Activated CD8-positive, alpha-beta T cell treated with anti-CD3 and anti-CD28 coated beads, Interleukin-2, amount 10 ng/mL, durations not matched to agents 7 days and 5 days (primary cell): ENCODE measurements around the gene GSTM1. TPM values are rescaled to one million over a fixed set of nuclear protein-coding genes. Genes with fewer than 3 reads are reported as not detected.
A peak's percentile ranks its signal among the peaks of the same experiment; 100 is the strongest.
"Not testable (repeated sequence)": the region's sequence is repeated elsewhere in the genome, so short reads cannot be mapped to it uniquely, and the experiment has no call there.

Source experiments
- ATAC-seq: fragments of 150-1000 bp; cut with Tn5 transposase; one replicate; pipeline ENCODE4 v1.10.0; 2021; ENCODE audit warnings: moderate library complexity
- CTCF ChIA-PET: fragments of 350-600 bp; sonication (Branson Sonifier 250); formaldehyde crosslinking; loops from one replicate; lab custom pipeline; 2021; ENCODE audit warnings: antibody characterized with exemption; lab: Charles Lee
- POLR2A ChIA-PET: fragments of 350-600 bp; sonication (Branson Sonifier 250); formaldehyde crosslinking; loops from one replicate; lab custom pipeline; 2021; ENCODE audit warnings: antibody characterized with exemption; lab: Charles Lee
- DNase-seq: peaks from one replicate; pipeline ENCODE4 v3.0.0-alpha.2; 2020
- H3K27ac Mint-ChIP-seq: one replicate; pipeline ENCODE4 v1.8.0; 2021; ENCODE audit warnings: mild to moderate bottlenecking, mixed read lengths
- H3K27me3 Mint-ChIP-seq: one replicate; pipeline ENCODE4 v1.8.0; 2021; ENCODE audit warnings: low read depth, mixed read lengths
- H3K36me3 Mint-ChIP-seq: one replicate; pipeline ENCODE4 v1.8.0; 2021; ENCODE audit warnings: low read depth, mixed read lengths
- H3K4me1 Mint-ChIP-seq: one replicate; pipeline ENCODE4 v1.8.0; 2021; ENCODE audit warnings: low read depth, mixed read lengths
- H3K4me3 Mint-ChIP-seq: one replicate; pipeline ENCODE4 v1.8.0; 2021; ENCODE audit warnings: mild to moderate bottlenecking, mixed read lengths
- H3K9me3 Mint-ChIP-seq: one replicate; pipeline ENCODE4 v1.8.0; 2022; ENCODE audit warnings: mixed read lengths; ENCODE audit not compliant: insufficient read depth
- total RNA-seq, 2 experiments: library from RNA; stranded (reverse); gene quantifications; one replicate each; pipeline ENCODE4 v1.2.3, GENCODE V29; 2021

The GSTM1 gene
- total RNA-seq, 2 experiments from 2014 or later, result 30.2 to 31.5 TPM

DNA sequence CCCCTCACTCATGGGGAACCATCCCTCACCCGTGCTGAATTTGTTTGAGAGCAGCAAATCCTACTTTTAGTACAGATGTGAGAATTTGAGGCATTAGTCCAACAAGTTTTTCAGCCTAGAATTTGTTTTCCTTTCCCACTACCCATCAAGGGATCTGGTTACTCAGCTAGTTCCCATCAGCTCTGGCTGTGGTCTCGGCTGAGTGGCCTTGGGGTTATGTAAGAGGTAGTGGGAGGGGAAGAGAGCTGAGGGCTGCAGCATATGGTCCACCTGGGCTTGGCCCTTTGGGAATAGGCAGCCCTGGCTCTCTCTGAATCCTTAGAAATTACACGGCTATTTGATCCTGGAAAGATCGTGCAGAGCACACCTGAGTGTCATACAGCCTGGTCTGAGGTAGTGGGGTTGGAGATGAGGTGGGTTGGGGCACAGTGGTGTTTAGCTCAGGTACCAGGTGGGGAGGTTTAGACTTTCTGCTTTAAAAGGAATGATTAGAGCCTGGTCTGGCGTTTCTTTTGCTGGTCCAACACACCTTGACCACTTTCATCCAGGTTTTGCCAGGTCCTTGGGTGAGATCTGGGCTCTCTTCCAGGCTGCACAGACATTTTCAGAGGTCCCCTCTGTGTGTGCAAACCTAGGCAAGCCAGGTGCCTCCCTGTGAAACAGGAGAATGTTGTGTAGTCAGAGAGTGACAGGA, 27.5 kb upstream of the GSTM1 start:
- CTCF ChIA-PET, result interaction anchor here (0.7 to 4.9 kb wide), 3 partner anchors 11 to 131 kb away, joined by 3 to 27 read pairs (median 4); no protein-coding TSS in a partner anchor
- Mint-ChIP-seq H3K27ac (no peak overlapping the region), H3K4me3 (no peak overlapping the region), H3K9me3 (no peaks in the 10 kb centered on the region), H3K36me3 (no peaks in the 10 kb centered on the region), H3K27me3 (no peaks in the 10 kb centered on the region), H3K4me1 (peaks cover 18% of the 10 kb centered on the region)
- no peak for DNase-seq
- POLR2A ChIA-PET, result no interaction called here
- no peak for ATAC-seq

DNA sequence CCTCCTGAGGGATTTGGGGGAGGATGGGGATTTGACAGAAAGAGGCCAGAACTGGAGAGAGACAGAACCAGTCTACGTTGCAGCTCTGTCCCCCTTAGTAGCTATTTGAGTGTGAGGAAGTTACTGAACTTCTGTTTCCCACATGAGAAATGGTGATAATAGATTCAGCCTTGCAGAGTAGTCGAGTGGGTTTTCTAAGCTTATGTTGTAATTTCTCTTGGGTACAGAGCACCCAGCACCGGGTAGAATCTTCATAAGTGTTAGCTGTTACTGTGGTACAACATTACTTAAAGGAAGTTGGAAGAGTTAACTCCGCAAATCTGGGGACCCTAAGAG, 27.0 kb upstream of the GSTM1 start:
- POLR2A ChIA-PET, H3K36me3 Mint-ChIP-seq, DNase-seq, H3K27ac Mint-ChIP-seq, H3K4me3 Mint-ChIP-seq, ATAC-seq, H3K27me3 Mint-ChIP-seq, H3K9me3 Mint-ChIP-seq: not testable (repeated sequence)
- CTCF ChIA-PET, result interaction anchor here (0.7 to 4.9 kb wide), 3 partner anchors 11 to 324 kb away, joined by 3 to 27 read pairs (median 4); partner anchors contain the start of gene AHCYL1
- peaks cover 13% of the 10 kb centered on the region for H3K4me1 Mint-ChIP-seq

- Mint-ChIP-seq H3K4me1 (peaks cover 9% of the 10 kb centered on the region), H3K27me3 (no peaks in the 10 kb centered on the region), H3K9me3 (no peaks in the 10 kb centered on the region), H3K27ac (peak overlapping the region; percentile 5), H3K36me3 (no peaks in the 10 kb centered on the region), H3K4me3 (no peak overlapping the region)
- CTCF ChIA-PET, result interaction anchor here (0.7 to 4.9 kb wide), 2 partner anchors 21 to 323 kb away, joined by 3 to 27 read pairs; partner anchors contain the start of gene AHCYL1
- DNase-seq, result peak; percentile 17
- POLR2A ChIA-PET, result no interaction called here
- ATAC-seq, result no peak
Measured at GRCh38 chr1:109661391-109661790, 26.2 kb upstream of the GSTM1 start.

- no peak overlapping the region for H3K27ac Mint-ChIP-seq
- H3K9me3 Mint-ChIP-seq, result no peaks in the 10 kb centered on the region
- DNase-seq (no peak), ATAC-seq (no peak)
- POLR2A ChIA-PET, result no interaction called here
- H3K4me1 Mint-ChIP-seq, result peaks cover 20% of the 10 kb centered on the region
- no peaks in the 10 kb centered on the region for H3K36me3 Mint-ChIP-seq
- CTCF ChIA-PET, result no interaction called here
- no peaks in the 10 kb centered on the region for H3K27me3 Mint-ChIP-seq
- H3K4me3 Mint-ChIP-seq, result no peak overlapping the region
Measured at GRCh38 chr1:109664671-109665070, 22.9 kb upstream of the GSTM1 start.

DNA sequence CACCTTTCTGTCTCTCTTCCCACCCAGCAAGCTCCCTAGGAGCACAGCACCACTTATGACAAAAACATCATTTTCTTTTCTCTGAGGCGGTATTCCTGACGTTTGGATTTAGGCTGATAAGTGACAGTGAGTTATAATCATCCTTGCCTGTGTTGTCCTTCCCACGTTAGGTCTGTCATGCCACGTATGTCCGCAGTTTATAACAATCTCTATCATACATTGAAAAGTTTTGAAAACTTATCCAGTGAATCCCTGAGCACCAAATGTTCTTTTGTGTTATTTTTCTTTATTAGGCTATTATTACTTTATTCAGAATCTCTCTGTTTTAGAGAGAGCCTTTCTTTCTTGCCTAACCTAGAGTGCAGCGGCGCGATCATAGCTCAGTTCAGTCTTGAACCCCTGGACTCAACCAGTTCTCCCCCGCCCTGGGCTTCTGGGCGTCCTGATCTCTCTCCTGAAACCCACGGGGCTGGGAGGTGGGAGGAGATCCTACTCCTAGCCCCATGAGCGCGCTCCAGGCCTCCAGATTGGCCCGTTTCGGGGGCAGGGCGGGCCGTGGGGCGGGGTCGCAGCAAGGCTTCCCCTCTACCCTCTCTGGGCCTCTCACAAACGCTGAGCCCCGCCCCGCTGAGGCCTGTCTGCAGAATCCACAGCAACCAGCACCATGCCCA, 20.0 kb upstream of the GSTM1 start, which contains the start of gene GSTM2:
GSTM2 (plus strand) TSS at position 606 of the 671 bp plus-strand sequence; CDS start at position 665, 59 bp downstream.
- Mint-ChIP-seq H3K27ac (no peak within 1 kb of the TSS), H3K4me1 (peaks cover 32% of the 10 kb centered on the region), H3K36me3 (no peaks in the 10 kb centered on the region), H3K9me3 (no peaks in the 10 kb centered on the region), H3K27me3 (no peaks in the 10 kb centered on the region), H3K4me3 (peak within 1 kb of the TSS; percentile 72)
- ChIA-PET CTCF (interaction anchor here (0.9 to 1.8 kb wide), 4 partner anchors 26 to 317 kb away, joined by 3 to 13 read pairs (median 4); partner anchors contain the start of gene AHCYL1), POLR2A (interaction anchor here (0.6 kb wide), 1 partner anchor 20 kb away, joined by 3 read pairs; the partner anchor contains the start of gene GSTM1)
- ATAC-seq (peak; percentile 97), DNase-seq (peak; percentile 81)

DNA sequence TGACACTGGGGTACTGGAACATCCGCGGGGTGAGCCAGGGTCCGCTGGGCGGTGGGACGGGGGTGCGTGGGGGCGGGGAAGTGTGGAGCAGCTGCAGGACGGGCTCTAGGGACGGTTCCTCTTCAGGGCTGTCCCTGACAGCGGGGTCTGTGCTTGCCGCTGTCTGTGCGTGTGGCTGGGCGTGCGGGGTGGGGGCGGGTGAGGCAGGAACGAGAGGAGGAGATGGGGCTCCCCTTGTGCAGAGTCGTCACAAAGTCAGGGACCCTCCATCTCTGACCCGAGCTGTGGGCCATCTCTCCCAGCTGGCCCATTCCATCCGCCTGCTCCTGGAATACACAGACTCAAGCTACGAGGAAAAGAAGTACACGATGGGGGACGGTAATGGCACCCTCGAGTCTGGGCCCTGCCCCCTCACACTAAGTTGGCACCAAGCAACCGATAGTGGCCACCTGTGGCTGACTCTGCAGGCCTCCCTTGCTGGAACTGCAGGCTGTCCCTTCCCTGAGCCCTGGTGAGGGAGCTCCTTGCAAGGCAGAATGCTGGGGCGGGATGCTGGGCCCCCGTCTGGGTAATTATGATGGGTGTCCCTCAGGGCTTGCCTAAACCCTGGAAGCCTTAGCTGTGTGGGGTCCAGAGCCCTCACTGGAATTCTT, 19.4 kb upstream of the GSTM1 start:
- peak overlapping the region; percentile 72 for H3K4me3 Mint-ChIP-seq
- ChIA-PET POLR2A (interaction anchor here (0.6 kb wide), 1 partner anchor 20 kb away, joined by 3 read pairs; the partner anchor contains the start of gene GSTM1), CTCF (interaction anchor here (0.9 to 1.8 kb wide), 5 partner anchors 16 to 316 kb away, joined by 3 to 13 read pairs (median 3); partner anchors contain the start of gene AHCYL1)
- ATAC-seq, result no peak
- no peaks in the 10 kb centered on the region for H3K27me3 Mint-ChIP-seq
- no peak for DNase-seq
- no peak overlapping the region for H3K27ac Mint-ChIP-seq
- H3K36me3 Mint-ChIP-seq, result no peaks in the 10 kb centered on the region
- H3K9me3 Mint-ChIP-seq, result no peaks in the 10 kb centered on the region
- peaks cover 32% of the 10 kb centered on the region for H3K4me1 Mint-ChIP-seq

- no peaks in the 10 kb centered on the region for H3K9me3 Mint-ChIP-seq
- CTCF ChIA-PET, result interaction anchor here (1.0 to 2.3 kb wide), 4 partner anchors 17 to 361 kb away, joined by 3 to 8 read pairs (median 3); no protein-coding TSS in a partner anchor
Measured at GRCh38 chr1:109669246-109669948, 18.2 kb upstream of the GSTM1 start.

DNA sequence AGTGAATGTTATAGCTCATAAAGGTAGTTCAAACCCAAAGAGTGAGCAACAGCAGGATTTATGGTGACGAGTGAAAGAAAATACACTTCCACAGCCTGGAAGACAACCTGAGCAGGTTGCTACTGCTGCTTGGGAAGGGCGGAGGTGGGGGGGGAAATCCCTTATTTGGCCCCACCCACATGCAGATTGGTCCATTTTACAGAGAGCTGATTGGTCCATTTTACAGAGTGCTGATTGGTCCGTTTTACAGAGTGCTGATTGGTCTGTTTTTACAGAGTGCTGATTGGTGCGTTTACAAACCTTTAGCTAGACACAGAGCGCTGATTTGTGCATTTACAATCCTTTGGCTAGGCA, 17.7 kb upstream of the GSTM1 start:
- peak overlapping the region; percentile 46 for H3K4me3 Mint-ChIP-seq
- not testable (repeated sequence) for ATAC-seq

More at GRCh38 chr1:109669246-109669948, 18.2 kb upstream of the GSTM1 start:
- Mint-ChIP-seq H3K27ac (peak overlapping the region; percentile 83), H3K4me3 (peak overlapping the region; percentile 46), H3K36me3 (no peaks in the 10 kb centered on the region), H3K4me1 (peaks cover 32% of the 10 kb centered on the region), H3K27me3 (no peaks in the 10 kb centered on the region)
- POLR2A ChIA-PET, result interaction anchor here (2.1 kb wide), 1 partner anchor 13 kb away, joined by 5 read pairs; the partner anchor contains the start of gene GSTM4
- peak; percentile 60 for DNase-seq
- ATAC-seq, result no peak

DNA sequence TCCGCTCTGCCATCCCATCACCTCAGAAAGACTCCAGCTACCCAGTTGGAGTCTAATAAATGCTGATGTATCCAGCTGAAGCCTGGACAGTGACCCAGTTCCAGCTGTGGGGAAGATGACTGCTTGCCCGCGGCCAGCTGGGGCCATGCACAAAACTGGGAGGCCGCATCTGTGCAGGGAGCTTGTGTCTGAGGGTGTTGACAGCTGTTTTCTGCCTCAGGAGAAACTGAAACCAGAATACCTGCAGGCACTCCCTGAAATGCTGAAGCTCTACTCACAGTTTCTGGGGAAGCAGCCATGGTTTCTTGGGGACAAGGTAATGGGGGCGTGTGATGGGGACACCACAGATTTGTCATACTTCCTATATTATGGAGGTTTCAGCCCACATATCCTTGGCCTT, 16.6 kb upstream of the GSTM1 start:
- ChIA-PET POLR2A (no interaction called here), CTCF (interaction anchor here (1.3 to 2.3 kb wide), 4 partner anchors 30 to 139 kb away, joined by 3 to 10 read pairs (median 6); no protein-coding TSS in a partner anchor)
- Mint-ChIP-seq H3K27me3 (no peaks in the 10 kb centered on the region), H3K9me3 (no peaks in the 10 kb centered on the region), H3K4me3 (no peak overlapping the region), H3K4me1 (peaks cover 32% of the 10 kb centered on the region), H3K27ac (no peak overlapping the region), H3K36me3 (no peaks in the 10 kb centered on the region)
- no peak for ATAC-seq
- no peak for DNase-seq

More for the DNA sequence above, 17.7 kb upstream of the GSTM1 start:
- H3K27ac Mint-ChIP-seq, result peak overlapping the region; percentile 83
- DNase-seq, H3K9me3 Mint-ChIP-seq, H3K36me3 Mint-ChIP-seq, H3K27me3 Mint-ChIP-seq: not testable (repeated sequence)
- POLR2A ChIA-PET, result interaction anchor here (2.1 kb wide), 1 partner anchor 13 kb away, joined by 5 read pairs; the partner anchor contains the start of gene GSTM4
- CTCF ChIA-PET, result interaction anchor here (0.9 to 2.3 kb wide), 6 partner anchors 21 to 360 kb away, joined by 3 to 10 read pairs (median 4); no protein-coding TSS in a partner anchor
- H3K4me1 Mint-ChIP-seq, result peaks cover 32% of the 10 kb centered on the region

- H3K4me3 Mint-ChIP-seq, POLR2A ChIA-PET, DNase-seq, H3K27me3 Mint-ChIP-seq, ATAC-seq, H3K9me3 Mint-ChIP-seq, H3K27ac Mint-ChIP-seq, H3K36me3 Mint-ChIP-seq: not testable (repeated sequence)
- peaks cover 24% of the 10 kb centered on the region for H3K4me1 Mint-ChIP-seq
- CTCF ChIA-PET, result interaction anchor here (1.7 kb wide), 1 partner anchor 34 kb away, joined by 4 read pairs; no protein-coding TSS in a partner anchor
Measured at GRCh38 chr1:109673861-109674260, 13.8 kb upstream of the GSTM1 start.
